ENCODE measurements around the gene PHAF1. TPM values are rescaled to one million over a fixed set of nuclear protein-coding genes. Genes with fewer than 3 reads are reported as not detected.
"Not testable (repeated sequence)": the region's sequence is repeated elsewhere in the genome, so short reads cannot be mapped to it uniquely, and the experiment has no call there.

Gene PHAF1
- total RNA-seq, 1 donor from 2014 or later, result 18.7 TPM

- intact Hi-C loops (cut with micrococcal nuclease), result no loop called here
Observed at GRCh38 chr16:67104061-67104460, 5.7 kb upstream of the PHAF1 start.

DNA sequence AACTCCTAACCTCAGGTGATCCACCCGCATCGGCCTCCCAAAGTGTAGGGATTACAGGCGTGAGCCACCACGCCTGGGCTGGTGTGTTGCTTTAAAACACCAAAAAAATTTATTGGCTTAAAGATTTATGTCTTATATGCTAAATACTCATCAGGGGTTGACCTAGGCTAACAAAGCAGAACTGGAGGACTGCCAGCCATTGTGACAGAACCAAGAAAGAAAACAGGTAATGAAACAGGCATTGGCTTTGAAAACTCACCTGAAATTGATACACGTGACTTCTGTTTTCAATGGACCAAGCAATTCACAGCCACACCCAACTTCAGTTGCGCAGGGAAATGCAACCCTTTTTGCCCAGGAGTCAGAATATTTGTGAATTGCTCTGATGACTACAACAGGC lies 4.9 kb upstream of the PHAF1 start:
- intact Hi-C loops (cut with micrococcal nuclease), result loop anchor here (5.0 kb wide), 1 partner anchor 52 kb away; the partner anchor contains the start of genes FBXL8 and TRADD

GRCh38 chr16:67105246-67105645 lies 4.5 kb upstream of the PHAF1 start:
- intact Hi-C loops (cut with micrococcal nuclease), result loop anchor here (5.0 kb wide), 1 partner anchor 52 kb away; the partner anchor contains the start of genes FBXL8 and TRADD

GRCh38 chr16:67105881-67106280 lies 3.9 kb upstream of the PHAF1 start:
- intact Hi-C loops (cut with micrococcal nuclease), result loop anchor here (5.0 kb wide), 1 partner anchor 51 kb away; the partner anchor contains the start of genes FBXL8 and TRADD

DNA sequence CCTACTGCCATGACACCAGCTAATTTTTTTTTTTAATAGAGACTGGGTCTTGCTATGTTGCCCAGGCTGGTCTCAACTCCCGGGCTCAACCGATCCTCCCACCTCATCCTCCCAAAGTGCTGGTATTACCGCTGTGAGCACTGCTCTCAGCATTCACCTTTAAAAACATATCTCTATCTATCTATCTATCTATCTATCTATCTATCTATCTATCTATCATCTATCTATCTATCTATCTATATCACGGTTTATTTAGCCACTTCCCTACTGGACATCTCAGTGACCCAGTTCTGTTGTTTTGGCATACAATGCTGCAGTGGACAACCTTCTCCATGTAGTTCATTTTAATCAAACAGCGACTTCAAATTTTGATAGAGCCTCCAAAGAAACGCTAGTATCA lies 1.3 kb upstream of the PHAF1 start:
- intact Hi-C loops (cut with micrococcal nuclease), result loop anchor here (5.0 kb wide), 1 partner anchor 49 kb away; the partner anchor contains the start of genes FBXL8 and TRADD

DNA sequence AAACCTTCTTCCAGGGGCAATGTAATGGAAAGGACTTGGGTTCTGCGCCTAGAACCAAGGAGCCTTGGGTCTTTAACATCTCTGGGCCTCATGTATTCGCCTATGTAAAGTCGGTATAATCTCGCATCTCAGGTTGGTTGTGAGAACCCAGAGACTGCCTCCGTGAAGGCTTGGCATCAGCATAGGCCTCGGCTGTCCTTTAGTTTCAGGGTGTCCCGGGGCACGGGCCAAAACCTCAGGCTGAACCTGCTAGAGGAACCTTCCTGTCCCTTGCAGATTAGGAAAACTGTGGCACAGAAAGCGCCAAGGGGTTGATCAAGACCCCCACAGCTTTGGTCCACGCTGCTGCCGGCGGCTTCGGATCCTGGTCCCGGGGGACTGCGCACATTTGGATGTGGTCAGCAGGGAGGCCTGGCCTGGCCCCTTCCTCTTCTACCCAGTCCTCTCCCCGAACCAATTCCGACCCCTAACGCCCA lies 772 bp upstream of the PHAF1 start:
- intact Hi-C loops (cut with micrococcal nuclease), result loop anchor here (5.0 kb wide), 1 partner anchor 48 kb away; the partner anchor contains the start of genes FBXL8 and TRADD

- intact Hi-C loops (cut with micrococcal nuclease), result no loop called here
Observed at GRCh38 chr16:67111951-67112444, 2.3 kb downstream of the PHAF1 start.

DNA sequence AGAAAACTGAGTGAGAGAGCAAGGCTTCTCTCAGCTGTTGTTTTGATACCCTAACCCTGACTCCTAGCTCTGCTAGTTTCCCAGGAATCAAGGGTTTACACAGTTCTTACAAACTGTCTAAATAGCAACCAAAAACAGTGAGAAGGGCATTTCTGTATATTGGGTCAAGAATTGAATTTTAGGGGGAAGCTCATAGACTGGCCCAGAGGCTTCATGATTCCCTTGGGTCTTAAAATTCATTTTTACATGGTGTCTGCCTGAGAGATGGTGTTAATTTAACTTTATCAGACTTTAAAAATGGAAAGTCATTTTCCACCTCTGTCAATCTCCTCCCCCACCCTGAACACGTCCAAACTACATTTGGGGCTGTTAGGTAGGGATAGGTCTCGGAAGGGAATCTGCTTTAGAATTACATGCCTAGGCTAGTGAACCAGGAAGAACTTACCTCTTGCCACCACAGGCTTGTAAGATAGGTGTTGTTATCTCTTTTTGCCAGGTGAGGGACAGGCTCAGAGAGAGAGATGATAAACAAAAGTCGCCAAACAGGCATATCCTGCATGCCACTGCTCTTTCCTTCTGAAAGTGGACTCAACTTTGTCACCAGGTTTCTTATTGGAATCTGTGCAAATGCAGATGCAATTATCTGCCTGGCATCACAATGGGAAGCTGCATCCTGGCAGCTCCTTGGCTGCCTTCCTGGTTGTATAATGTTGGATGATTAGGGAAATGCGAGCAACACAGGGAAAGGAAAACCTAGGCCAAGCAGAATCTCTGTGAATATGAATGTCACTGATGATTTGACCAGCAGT lies 3.1 kb downstream of the PHAF1 start:
- intact Hi-C loops (cut with micrococcal nuclease), result no loop called here

- intact Hi-C loops (cut with micrococcal nuclease), result no loop called here
Observed at GRCh38 chr16:67114793-67115192, 5.1 kb downstream of the PHAF1 start.

GRCh38 chr16:67115639-67116038 lies 5.9 kb downstream of the PHAF1 start:
- intact Hi-C loops (cut with micrococcal nuclease), result no loop called here

GRCh38 chr16:67116388-67117311 lies 6.9 kb downstream of the PHAF1 start:
- intact Hi-C loops (cut with micrococcal nuclease), result no loop called here

DNA sequence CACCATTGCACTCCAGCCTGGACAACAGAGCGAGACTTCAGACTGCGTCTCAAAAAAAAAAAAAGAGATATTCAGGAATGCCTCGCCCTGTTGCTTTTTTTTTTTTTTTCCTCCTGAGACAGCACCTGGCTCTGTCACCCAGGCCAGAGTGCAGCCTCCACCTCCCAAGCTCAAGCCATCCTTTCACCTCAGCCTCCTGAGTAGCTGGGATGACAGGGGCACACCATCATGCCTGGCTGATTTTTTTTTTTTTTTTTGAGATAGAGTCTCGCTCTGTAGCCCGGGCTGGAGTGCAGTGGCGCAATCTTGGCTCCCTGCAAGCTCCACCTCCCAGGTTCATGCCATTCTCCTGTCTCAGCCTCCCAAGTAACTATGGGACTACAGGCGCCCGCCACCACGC lies 8.0 kb downstream of the PHAF1 start:
- intact Hi-C loops (cut with micrococcal nuclease), result no loop called here

DNA sequence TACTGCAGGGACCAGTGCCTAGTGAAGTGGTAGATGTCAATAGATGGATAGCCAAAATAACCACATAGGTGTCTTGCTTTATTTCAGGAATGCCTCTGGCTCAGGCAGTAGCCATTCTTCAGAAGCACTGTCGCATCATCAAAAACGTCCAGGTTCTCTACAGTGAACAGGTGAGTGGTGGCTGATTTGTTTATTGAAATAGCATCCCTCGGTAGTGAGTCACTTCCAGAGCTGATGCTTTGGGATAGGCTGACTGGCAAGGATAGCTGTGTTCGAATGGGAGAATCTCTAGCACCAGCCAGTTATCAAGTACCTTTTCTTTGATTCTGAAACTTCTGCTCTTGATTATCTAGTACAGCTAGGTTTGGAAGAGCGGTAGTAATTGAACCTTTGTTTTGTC lies 10.3 kb downstream of the PHAF1 start:
- intact Hi-C loops (cut with micrococcal nuclease), result no loop called here

DNA sequence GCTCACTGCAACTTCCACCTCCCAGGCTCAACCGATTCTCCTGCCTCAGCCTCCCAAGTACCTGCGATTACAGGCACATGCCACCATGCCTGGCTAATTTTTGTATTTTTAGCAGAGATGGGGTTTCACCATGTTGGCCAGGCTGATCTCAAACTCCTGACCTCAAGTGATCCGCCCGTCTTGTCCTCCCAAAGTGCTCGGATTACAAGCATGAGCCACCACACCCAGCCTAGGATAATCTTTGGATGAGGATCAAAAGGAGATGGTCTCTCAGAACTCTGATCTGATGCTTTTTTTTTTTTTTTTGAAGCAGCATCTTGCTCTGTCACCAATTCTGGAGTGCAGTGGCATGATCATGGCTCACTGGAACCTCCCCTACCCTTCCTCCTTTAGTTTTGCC lies 13.1 kb downstream of the PHAF1 start:
- intact Hi-C loops (cut with micrococcal nuclease), result not testable (repeated sequence)

- intact Hi-C loops (cut with micrococcal nuclease), result no loop called here
Observed at GRCh38 chr16:67128417-67128816, 18.7 kb downstream of the PHAF1 start.

GRCh38 chr16:67128887-67129286 lies 19.1 kb downstream of the PHAF1 start:
- intact Hi-C loops (cut with micrococcal nuclease), result no loop called here

DNA sequence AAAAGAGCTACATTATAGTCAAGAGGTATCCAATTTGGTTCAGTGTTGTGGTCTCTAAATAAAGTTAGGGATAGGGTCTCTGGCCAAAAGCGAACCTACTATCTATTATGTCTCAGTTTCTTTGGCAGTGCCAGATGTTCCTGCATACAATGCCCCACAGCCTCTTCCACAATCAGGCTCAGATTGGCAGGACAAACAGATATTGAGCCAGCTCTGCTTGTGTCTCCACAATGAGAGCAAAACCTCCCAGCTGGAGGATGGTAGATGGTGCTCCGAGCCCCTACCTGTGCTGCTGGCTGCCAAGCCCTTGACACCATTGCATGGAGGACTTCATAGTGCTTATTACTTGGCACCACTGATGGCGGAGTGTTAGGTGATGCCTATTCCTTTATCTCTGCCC lies 19.7 kb downstream of the PHAF1 start:
- intact Hi-C loops (cut with micrococcal nuclease), result no loop called here

GRCh38 chr16:67137605-67138004 lies 27.9 kb downstream of the PHAF1 start:
- intact Hi-C loops (cut with micrococcal nuclease), result no loop called here

DNA sequence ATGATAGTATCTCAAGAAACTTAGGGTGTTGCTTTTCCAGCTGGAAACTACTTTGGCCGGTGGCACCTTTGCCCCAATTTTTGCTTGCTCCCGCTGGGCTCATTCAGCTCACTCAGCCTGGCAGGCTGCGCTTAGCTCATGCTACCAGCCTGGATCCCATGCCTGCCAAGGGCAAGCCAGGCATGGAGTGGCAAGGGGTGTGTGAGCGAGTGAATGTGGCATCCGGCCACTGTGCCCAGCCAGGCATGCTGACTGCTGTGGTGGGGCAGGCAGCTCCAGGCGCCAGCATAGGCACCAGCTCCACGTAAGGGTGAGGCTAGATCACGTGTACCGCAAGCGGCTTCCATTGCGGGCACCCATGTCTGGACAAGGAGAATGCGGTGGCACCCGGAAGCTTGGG lies 31.6 kb downstream of the PHAF1 start:
- intact Hi-C loops (cut with micrococcal nuclease), result no loop called here

- intact Hi-C loops (cut with micrococcal nuclease), result no loop called here
Observed at GRCh38 chr16:67142342-67142741, 32.6 kb downstream of the PHAF1 start.

DNA sequence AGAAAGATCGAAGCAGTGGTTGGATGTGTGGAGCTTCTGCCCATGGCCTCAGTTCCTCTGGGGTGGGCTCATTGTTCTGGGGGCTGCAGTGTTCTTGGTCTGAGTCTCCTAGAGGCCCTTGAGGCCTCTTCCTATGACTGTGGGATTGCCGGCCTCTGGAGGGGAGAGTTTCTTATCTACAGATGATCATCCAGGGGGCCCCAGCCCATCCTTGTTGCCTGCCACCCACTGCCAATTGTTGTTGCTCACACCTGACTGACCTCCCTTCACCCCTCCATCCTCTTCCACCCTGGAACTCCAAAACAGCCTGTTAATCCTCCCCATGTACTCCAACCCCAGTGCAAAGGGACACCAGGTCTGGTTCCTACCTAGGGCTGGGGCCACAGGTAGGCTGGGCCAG lies 35.2 kb downstream of the PHAF1 start:
- intact Hi-C loops (cut with micrococcal nuclease), result no loop called here

DNA sequence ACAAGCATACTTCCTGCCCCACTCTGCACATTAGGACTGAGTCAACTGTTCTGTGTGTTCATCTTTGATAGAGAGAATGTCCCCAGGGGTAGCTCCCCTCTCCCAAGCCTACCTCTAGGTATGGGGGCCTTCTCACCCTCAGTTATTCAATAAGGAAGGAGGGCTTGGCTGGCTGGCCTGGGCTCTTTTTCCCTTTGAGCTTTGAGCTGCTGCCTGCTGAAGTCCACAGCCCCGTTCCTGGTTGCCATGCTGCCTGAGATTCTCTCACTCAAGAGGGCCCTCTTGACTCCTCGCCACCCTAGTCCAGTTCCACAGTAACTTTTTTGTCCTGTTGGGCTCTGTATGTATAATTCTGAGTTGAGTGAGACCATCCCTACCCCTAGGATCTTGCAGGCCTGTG lies 36.0 kb downstream of the PHAF1 start:
- intact Hi-C loops (cut with micrococcal nuclease), result no loop called here

All from T-helper 2 cell treated with Interferon-gamma antibody and Interleukin-4, amounts not matched to agents 100 ng/mL and 5 ng/mL, for 36 hours (primary cell).